Naive thymus-derived CD4-positive, alpha-beta T cell (primary cell): ENCODE data around the gene FEM1A. TPM values are rescaled to one million over a fixed set of nuclear protein-coding genes. Genes with fewer than 3 reads are reported as not detected.
"Not testable (repeated sequence)": the region's sequence is repeated elsewhere in the genome, so short reads cannot be mapped to it uniquely, and the experiment has no call there.

Experiments
- ATAC-seq: fragments of 150-1000 bp; cut with Tn5 transposase; 2 replicates; pipeline ENCODE4 v1.10.0; 2021; ENCODE audit warnings: mild to moderate bottlenecking, moderate library complexity
- CTCF ChIA-PET: fragments of 350-600 bp; sonication (Branson Sonifier 250); formaldehyde crosslinking; loops from one replicate; lab custom pipeline; 2021; ENCODE audit warnings: antibody characterized with exemption; lab: Charles Lee
- POLR2A ChIA-PET: fragments of 350-600 bp; sonication (Branson Sonifier 250); formaldehyde crosslinking; loops from one replicate; lab custom pipeline; 2021; ENCODE audit warnings: antibody characterized with exemption, inconsistent platforms; lab: Charles Lee
- DNase-seq, 9 donors: peaks; one replicate each; pipeline versions ENCODE4 v3.0.0 to v3.0.0-alpha.2; 2020 to 2022; ENCODE audit warnings: mixed read lengths in 1 of 9
- H3K27ac ChIP-seq: one replicate; pipeline ENCODE4 v1.7.0; 2013; ENCODE audit warnings: mild to moderate bottlenecking, low read depth, low read length, moderate library complexity
- H3K27me3 ChIP-seq, 2 donors: one replicate each; pipeline ENCODE4 v1.7.0; 2013; ENCODE audit warnings: low read length in 2 of 2, mild to moderate bottlenecking in 2 of 2, moderate library complexity in 2 of 2; ENCODE audit not compliant: control insufficient read depth in 2 of 2, insufficient read depth in 2 of 2
- H3K36me3 ChIP-seq, 3 experiments: 1 replicate in 2 of 3; 2 replicates in 1 of 3; pipeline ENCODE4 v1.7.0; 2013; ENCODE audit warnings: low read length in 3 of 3, mild to moderate bottlenecking in 3 of 3, moderate library complexity in 1 of 3; ENCODE audit not compliant: insufficient read depth in 3 of 3, control insufficient read depth in 2 of 3
- H3K4me1 ChIP-seq, 2 donors: one replicate each; pipeline ENCODE4 v1.7.0; 2013; ENCODE audit warnings: low read length in 2 of 2, mild to moderate bottlenecking in 2 of 2, moderate library complexity in 1 of 2; ENCODE audit not compliant: control insufficient read depth in 2 of 2, insufficient read depth in 2 of 2
- H3K4me3 ChIP-seq: 2 replicates; pipeline ENCODE4 v1.7.0; 2013; ENCODE audit warnings: mild to moderate bottlenecking, low read length
- H3K9me3 ChIP-seq, 3 experiments: 1 replicate in 2 of 3; 2 replicates in 1 of 3; pipeline ENCODE4 v1.7.0; 2013; ENCODE audit warnings: low read length in 3 of 3; ENCODE audit not compliant: control insufficient read depth in 2 of 3
- H3K27ac Mint-ChIP-seq, 9 donors: one replicate each; pipeline ENCODE4 v1.8.0; 2020 to 2022; ENCODE audit warnings: mixed read lengths in 9 of 9, mild to moderate bottlenecking in 8 of 9, moderate library complexity in 5 of 9, inconsistent platforms in 2 of 9
- H3K27me3 Mint-ChIP-seq, 5 donors: one replicate each; pipeline ENCODE4 v1.8.0; 2021 to 2022; ENCODE audit warnings: mixed read lengths in 5 of 5, mild to moderate bottlenecking in 1 of 5
- H3K36me3 Mint-ChIP-seq, 5 donors: one replicate each; pipeline ENCODE4 v1.8.0; 2020 to 2022; ENCODE audit warnings: mixed read lengths in 5 of 5, mild to moderate bottlenecking in 3 of 5, inconsistent platforms in 1 of 5
- H3K4me1 Mint-ChIP-seq, 7 donors: one replicate each; pipeline ENCODE4 v1.8.0; 2020 to 2022; ENCODE audit warnings: mixed read lengths in 7 of 7, mild to moderate bottlenecking in 3 of 7, inconsistent platforms in 1 of 7
- H3K4me3 Mint-ChIP-seq, 10 donors: one replicate each; pipeline ENCODE4 v1.8.0; 2020 to 2022; ENCODE audit warnings: mild to moderate bottlenecking in 10 of 10, mixed read lengths in 10 of 10, moderate library complexity in 6 of 10, inconsistent platforms in 2 of 10
- H3K9me3 Mint-ChIP-seq, 11 donors: one replicate each; pipeline ENCODE4 v1.8.0; 2020 to 2022; ENCODE audit warnings: mixed read lengths in 11 of 11, mild to moderate bottlenecking in 4 of 11, inconsistent platforms in 1 of 11, moderate library complexity in 1 of 11
- intact Hi-C, 2 donors: fragments of 100-400 bp; cut with micrococcal nuclease; formaldehyde crosslinking; loops; one replicate each; pipeline ENCODE4 v1.15.1; 2023
- polyA plus RNA-seq, 2 donors: library from polyadenylated mRNA; unstranded; fragments of 300-500 nt; fragmentation: Illumina TruSeq; gene quantifications; one replicate each; pipeline ENCODE4 v1.2.3, GENCODE V29; 2021
- total RNA-seq, 6 experiments: library from RNA in 5 of 6; stranded (reverse) in 5 of 6; gene quantifications; 1 replicate in 5 of 6; 2 replicates in 1 of 6; pipeline ENCODE4 v1.2.3 and lab custom pipeline; 2021 to 2026

Gene FEM1A
- total and polyA plus RNA-seq, 7 experiments from 2014 or later: 2.4 to 17.2 (median 14.1) TPM

GRCh38 chr19:4772566-4772965, 19.0 kb upstream of the FEM1A start:
- H3K27ac Mint-ChIP-seq: no peak overlapping the region
- no peaks in the 10 kb centered on the region for H3K4me1 ChIP-seq
- no peak overlapping the region for H3K4me3 Mint-ChIP-seq
- peaks cover 0 to 4% (median 0%) of the 10 kb centered on the region in 5 donors for H3K36me3 Mint-ChIP-seq
- no peaks in the 10 kb centered on the region for H3K27me3 ChIP-seq
- no peaks in the 10 kb centered on the region for H3K9me3 ChIP-seq
- no peaks in the 10 kb centered on the region for H3K36me3 ChIP-seq
- no peak for DNase-seq
- peaks cover 0 to 4% (median 3%) of the 10 kb centered on the region in 7 donors for H3K4me1 Mint-ChIP-seq
- POLR2A ChIA-PET: no interaction called here
- peaks cover 0 to 4% (median 0%) of the 10 kb centered on the region in 11 donors for H3K9me3 Mint-ChIP-seq
- intact Hi-C loops: no loop called here
- no peak for ATAC-seq
- H3K27ac ChIP-seq: no peak overlapping the region
- no peak overlapping the region for H3K4me3 ChIP-seq
- CTCF ChIA-PET: no interaction called here
- H3K27me3 Mint-ChIP-seq: peaks cover 3 to 26% (median 19%) of the 10 kb centered on the region in 5 donors

- no peak for ATAC-seq
- no peak for DNase-seq
- Mint-ChIP-seq H3K27ac (no peak overlapping the region), H3K36me3 (peaks cover 0 to 4% (median 0%) of the 10 kb centered on the region in 5 donors), H3K4me1 (peaks cover 0 to 4% (median 3%) of the 10 kb centered on the region in 7 donors), H3K27me3 (peaks cover under 1 to 29% (median 19%) of the 10 kb centered on the region in 5 donors), H3K9me3 (peaks cover 0 to 4% (median 0%) of the 10 kb centered on the region in 11 donors), H3K4me3 (no peak overlapping the region)
- ChIA-PET CTCF (no interaction called here), POLR2A (no interaction called here)
- no peak overlapping the region for H3K4me3 ChIP-seq
- no peaks in the 10 kb centered on the region for H3K9me3 ChIP-seq
- H3K27me3 ChIP-seq: no peaks in the 10 kb centered on the region
- intact Hi-C loops: no loop called here
- no peak overlapping the region for H3K27ac ChIP-seq
- no peaks in the 10 kb centered on the region for H3K4me1 ChIP-seq
- no peaks in the 10 kb centered on the region for H3K36me3 ChIP-seq
Observed at GRCh38 chr19:4773047-4773640, 18.4 kb upstream of the FEM1A start.

- DNase-seq (no peak), ATAC-seq (no peak)
- Mint-ChIP-seq H3K27me3 (peaks cover 0 to 30% (median 19%) of the 10 kb centered on the region in 5 donors), H3K36me3 (peaks cover 0 to 4% (median 0%) of the 10 kb centered on the region in 5 donors), H3K4me1 (peaks cover 0 to 4% (median 3%) of the 10 kb centered on the region in 7 donors), H3K9me3 (peaks cover 0 to 4% (median 0%) of the 10 kb centered on the region in 11 donors), H3K27ac (no peak overlapping the region), H3K4me3 (no peak overlapping the region)
- no peaks in the 10 kb centered on the region for H3K27me3 ChIP-seq
- no peak overlapping the region for H3K27ac ChIP-seq
- POLR2A ChIA-PET: no interaction called here
- H3K4me3 ChIP-seq: no peak overlapping the region
- no peaks in the 10 kb centered on the region for H3K9me3 ChIP-seq
- no peaks in the 10 kb centered on the region for H3K36me3 ChIP-seq
- CTCF ChIA-PET: no interaction called here
- intact Hi-C loops: no loop called here
- H3K4me1 ChIP-seq: no peaks in the 10 kb centered on the region
Observed at GRCh38 chr19:4774136-4774535, 17.4 kb upstream of the FEM1A start.

- Histone ChIP-seq H3K27me3 (no peaks in the 10 kb centered on the region), H3K4me3 (no peak overlapping the region), H3K27ac (no peak overlapping the region), H3K4me1 (no peaks in the 10 kb centered on the region), H3K36me3 (no peaks in the 10 kb centered on the region), H3K9me3 (peaks cover 0 to under 1% (median 0%) of the 10 kb centered on the region in 3 experiments)
- ChIA-PET CTCF (no interaction called here), POLR2A (no interaction called here)
- no peaks in the 10 kb centered on the region for H3K4me1 Mint-ChIP-seq
- peaks cover 0 to 4% (median 0%) of the 10 kb centered on the region in 11 donors for H3K9me3 Mint-ChIP-seq
- intact Hi-C loops: no loop called here
- peaks cover 0 to 4% (median 0%) of the 10 kb centered on the region in 5 donors for H3K36me3 Mint-ChIP-seq
- H3K27ac Mint-ChIP-seq: no peak overlapping the region
- no peak overlapping the region for H3K4me3 Mint-ChIP-seq
- ATAC-seq: no peak
- peaks cover 0 to 30% (median 19%) of the 10 kb centered on the region in 5 donors for H3K27me3 Mint-ChIP-seq
- no peak for DNase-seq
Observed at GRCh38 chr19:4775627-4776152, 15.8 kb upstream of the FEM1A start.

- no peak for DNase-seq
- CTCF ChIA-PET: no interaction called here
- H3K27me3 Mint-ChIP-seq: peaks cover 0 to 30% (median 22%) of the 10 kb centered on the region in 5 donors
- Histone ChIP-seq H3K4me1 (no peaks in the 10 kb centered on the region), H3K4me3 (no peak overlapping the region), H3K27me3 (no peaks in the 10 kb centered on the region), H3K9me3 (peaks cover 0 to 5% (median 0%) of the 10 kb centered on the region in 3 experiments), H3K27ac (no peak overlapping the region), H3K36me3 (no peaks in the 10 kb centered on the region)
- no peak for ATAC-seq
- peaks cover 0 to 7% (median 0%) of the 10 kb centered on the region in 5 donors for H3K36me3 Mint-ChIP-seq
- POLR2A ChIA-PET: no interaction called here
- no peak overlapping the region for H3K27ac Mint-ChIP-seq
- H3K4me1 Mint-ChIP-seq: no peaks in the 10 kb centered on the region
- H3K4me3 Mint-ChIP-seq: no peak overlapping the region
- intact Hi-C loops: no loop called here
- H3K9me3 Mint-ChIP-seq: peaks cover 0 to 7% (median 0%) of the 10 kb centered on the region in 11 donors
Observed at GRCh38 chr19:4776436-4777211, 14.9 kb upstream of the FEM1A start.

GRCh38 chr19:4778124-4778523, 13.4 kb upstream of the FEM1A start:
- H3K4me1 Mint-ChIP-seq, POLR2A ChIA-PET, H3K9me3 ChIP-seq, H3K4me3 Mint-ChIP-seq, H3K9me3 Mint-ChIP-seq, H3K27me3 ChIP-seq, H3K27ac ChIP-seq, H3K36me3 Mint-ChIP-seq, H3K4me1 ChIP-seq, H3K4me3 ChIP-seq, DNase-seq, H3K27ac Mint-ChIP-seq, intact Hi-C loops, CTCF ChIA-PET, H3K36me3 ChIP-seq, ATAC-seq: not testable (repeated sequence)
- H3K27me3 Mint-ChIP-seq: peaks cover 0 to 21% (median 15%) of the 10 kb centered on the region in 5 donors
